Measurements from ENCODE around the gene DEGS2.
"Not testable (repeated sequence)": the region's sequence is repeated elsewhere in the genome, so short reads cannot be mapped to it uniquely, and the experiment has no call there.

DEGS2 gene

DNA sequence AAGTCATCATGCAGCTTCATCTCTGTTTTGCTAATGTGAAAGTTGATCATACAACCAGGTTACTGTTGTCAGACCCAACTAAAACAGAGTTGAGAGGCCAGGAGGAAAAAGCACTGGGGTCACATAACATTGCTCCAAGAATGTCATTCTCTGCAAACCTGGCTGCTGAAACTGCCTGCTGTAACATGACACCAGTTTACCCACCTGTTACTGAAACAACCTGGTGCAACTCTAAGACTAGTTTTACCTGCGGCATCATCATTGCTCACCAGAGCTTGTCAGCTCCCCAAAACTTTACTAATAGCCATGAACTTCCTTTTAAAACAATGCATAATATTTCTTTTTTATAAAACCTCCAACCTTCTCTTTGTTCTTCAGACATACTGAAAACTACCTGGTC, 30.7 kb upstream of the DEGS2 start:
- DNase-seq (ENCODE audit: low read depth), result no peak
- H3K4me3 ChIP-seq (ENCODE audit: low read depth, low read length), result no peak overlapping the region
- TF ChIP-seq, protein P1, sequence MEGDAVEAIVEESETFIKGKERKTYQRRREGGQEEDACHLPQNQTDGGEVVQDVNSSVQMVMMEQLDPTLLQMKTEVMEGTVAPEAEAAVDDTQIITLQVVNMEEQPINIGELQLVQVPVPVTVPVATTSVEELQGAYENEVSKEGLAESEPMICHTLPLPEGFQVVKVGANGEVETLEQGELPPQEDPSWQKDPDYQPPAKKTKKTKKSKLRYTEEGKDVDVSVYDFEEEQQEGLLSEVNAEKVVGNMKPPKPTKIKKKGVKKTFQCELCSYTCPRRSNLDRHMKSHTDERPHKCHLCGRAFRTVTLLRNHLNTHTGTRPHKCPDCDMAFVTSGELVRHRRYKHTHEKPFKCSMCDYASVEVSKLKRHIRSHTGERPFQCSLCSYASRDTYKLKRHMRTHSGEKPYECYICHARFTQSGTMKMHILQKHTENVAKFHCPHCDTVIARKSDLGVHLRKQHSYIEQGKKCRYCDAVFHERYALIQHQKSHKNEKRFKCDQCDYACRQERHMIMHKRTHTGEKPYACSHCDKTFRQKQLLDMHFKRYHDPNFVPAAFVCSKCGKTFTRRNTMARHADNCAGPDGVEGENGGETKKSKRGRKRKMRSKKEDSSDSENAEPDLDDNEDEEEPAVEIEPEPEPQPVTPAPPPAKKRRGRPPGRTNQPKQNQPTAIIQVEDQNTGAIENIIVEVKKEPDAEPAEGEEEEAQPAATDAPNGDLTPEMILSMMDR (IDR thresholded peaks at IDR 0.05; ENCODE audit: control insufficient read depth, extremely low read depth, insufficient read depth), result no peak

DNA sequence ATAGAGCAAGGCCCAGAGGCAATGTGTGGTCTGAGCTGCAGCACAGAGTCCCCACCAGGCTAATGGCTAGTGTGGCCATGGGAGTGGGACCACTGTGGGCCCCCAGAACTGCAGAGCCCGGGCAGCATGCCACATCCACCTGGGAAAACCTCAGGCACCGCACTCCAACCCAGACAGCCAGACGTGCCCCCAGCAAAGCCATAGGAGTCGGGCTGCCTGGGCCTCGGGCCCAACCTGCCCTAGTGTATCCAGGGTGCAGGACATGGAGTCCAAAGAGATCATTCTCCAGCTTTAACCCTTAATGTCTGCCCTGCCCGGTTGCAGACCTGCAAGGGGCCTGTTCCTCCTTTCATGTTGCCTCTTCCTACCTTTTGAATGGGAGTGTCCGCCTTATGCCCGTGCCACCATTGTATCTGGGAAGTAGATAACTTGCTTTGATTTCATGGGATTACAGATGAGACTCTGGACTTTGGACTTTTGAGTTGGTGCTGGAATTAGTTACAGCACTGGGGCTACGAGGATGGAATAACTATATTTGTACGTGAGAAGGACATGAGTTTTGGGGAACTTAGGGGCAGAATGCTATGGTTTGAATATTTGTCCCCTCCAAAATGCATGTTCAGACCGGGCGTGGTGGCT, 29.1 kb upstream of the DEGS2 start:
- TF ChIP-seq, protein P1 (IDR thresholded peaks at IDR 0.05; ENCODE audit: control insufficient read depth, extremely low read depth, insufficient read depth), result no peak
- H3K4me3 ChIP-seq (ENCODE audit: low read depth, low read length), result no peak overlapping the region
- DNase-seq (ENCODE audit: low read depth), result no peak

DNA sequence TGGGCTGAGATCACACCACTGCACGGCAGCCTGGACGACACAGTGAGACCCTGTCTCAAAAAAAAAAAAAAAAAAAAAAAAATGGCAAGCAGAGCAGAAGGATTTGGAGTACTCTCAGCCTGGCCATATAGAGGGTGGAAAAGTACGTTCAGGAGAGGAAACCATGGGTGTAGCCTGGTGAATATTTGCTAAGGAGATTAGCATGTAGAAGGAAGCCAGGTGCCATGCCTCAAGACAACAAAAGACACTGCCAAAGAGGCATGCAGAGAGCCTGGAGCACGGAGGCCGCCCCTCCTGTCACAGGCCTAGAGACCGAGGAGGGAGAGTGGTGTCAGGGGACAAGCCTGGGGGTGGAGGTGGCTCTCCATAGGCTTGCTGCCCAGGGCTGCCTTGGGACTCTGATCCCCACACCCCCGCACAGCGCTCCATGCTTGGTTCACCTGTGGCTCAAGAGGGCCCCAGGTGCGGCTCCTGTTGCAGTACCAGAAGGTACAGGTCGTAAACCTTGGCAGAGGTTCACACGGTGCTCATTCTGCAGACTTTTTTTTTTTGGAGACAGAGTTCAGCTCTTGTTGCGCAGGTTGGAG, 27.9 kb upstream of the DEGS2 start:
- TF ChIP-seq, protein P1 (IDR thresholded peaks at IDR 0.05; ENCODE audit: control insufficient read depth, extremely low read depth, insufficient read depth), result no peak
- H3K4me3 ChIP-seq (ENCODE audit: low read depth, low read length), result no peak overlapping the region
- no peak for DNase-seq (ENCODE audit: low read depth)

DNA sequence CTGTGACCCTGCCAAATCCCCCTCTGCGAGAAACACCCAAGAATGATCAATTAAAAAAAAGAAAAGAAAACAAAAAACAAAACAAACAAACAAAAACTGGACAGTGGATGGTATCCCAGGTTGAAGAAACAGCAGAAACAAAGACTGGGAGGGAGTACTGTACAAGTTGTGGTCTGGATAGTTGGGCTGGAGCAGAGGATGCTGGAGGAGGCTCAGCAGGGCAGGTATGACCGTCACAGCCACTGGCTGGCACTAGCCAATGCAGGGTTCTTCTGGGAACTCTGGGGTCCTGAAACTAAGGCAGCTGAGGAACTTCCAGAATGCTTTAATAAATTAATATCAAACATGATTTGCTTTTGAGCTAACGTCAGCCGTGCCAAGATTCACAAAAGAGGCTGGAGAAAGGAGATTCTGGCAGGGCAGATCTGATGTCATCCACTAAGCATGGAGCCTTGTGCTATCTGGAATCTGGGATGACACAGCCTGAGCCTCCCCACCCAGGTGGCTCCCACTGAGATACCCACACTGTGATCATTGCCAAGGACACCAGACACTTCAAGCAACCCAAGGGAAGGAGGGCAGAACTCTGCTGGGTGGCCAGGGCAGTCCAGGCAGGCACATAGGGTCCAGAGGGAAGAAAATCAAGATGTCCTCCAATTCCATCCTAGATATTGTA, 22.6 kb upstream of the DEGS2 start:
- DNase-seq (ENCODE audit: low read depth); H3K4me3 ChIP-seq (ENCODE audit: low read depth, low read length): not testable (repeated sequence)

DNA sequence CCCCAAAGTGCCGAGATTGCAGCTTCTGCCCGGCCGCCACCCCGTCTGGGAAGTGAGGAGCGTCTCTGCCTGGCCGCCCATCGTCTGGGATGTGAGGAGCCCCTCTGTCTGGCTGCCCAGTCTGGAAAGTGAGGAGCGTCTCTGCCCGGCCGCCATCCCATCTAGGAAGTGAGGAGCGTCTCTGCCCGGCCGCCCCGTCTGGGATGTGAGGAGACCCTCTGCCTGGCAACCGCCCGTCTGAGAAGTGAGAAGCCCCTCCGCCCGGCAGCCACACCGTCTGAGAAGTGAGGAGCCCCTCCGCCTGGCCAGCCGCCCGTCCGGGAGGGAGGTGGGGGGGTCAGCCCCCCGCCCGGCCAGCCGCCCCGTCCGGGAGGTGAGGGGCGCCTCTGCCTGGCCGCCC, 21.2 kb upstream of the DEGS2 start:
- DNase-seq (ENCODE audit: low read depth); H3K4me3 ChIP-seq (ENCODE audit: low read depth, low read length): not testable (repeated sequence)

DNA sequence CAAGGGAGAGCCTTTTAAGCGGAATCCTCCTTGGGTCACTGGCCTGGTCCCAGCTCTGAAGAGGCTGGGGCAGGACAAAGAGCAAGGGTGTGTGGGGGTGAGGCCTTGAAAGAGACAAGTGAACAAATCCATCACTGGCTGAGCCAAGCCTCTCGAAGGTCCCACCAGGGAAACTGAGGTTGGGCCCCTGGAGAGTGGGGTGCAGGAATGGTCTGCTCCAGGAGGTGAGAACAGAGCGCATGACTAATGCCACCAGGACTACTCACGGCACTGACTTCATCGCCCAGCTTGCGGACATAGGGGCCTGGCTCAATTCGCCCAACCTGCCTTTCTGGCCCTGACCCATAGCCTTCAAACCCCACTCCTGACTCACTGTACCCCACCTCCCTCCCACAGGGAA, 19.2 kb upstream of the DEGS2 start:
- no peak overlapping the region for H3K4me3 ChIP-seq (ENCODE audit: low read depth, low read length)
- no peak for DNase-seq (ENCODE audit: low read depth)

DNA sequence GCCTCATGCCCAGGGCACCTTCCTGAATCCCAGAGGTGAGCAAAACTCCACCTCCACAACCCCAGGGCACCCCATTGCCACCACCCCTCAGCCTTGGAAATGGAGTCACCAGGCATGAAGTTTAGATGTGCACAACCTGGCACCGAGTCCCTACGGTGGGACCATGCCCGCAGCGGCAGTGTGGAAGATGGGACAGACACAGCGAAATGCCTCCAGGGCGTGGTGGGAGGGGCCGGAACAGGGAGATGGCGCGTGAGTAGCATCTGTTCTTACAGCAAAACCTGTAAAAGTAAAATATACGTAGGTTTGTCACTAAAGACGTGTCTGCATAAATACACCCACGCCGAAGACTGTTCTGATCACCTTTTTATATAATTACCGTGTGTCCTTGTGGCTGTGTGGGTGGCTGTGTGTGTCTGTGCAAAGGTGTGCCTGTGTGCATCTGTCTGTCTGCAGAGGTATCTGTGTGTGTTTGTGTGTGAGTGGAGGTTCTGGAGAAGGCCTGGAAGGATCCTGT, 17.4 kb upstream of the DEGS2 start:
- TF ChIP-seq, protein P1 (IDR thresholded peaks at IDR 0.05; ENCODE audit: control insufficient read depth, extremely low read depth, insufficient read depth), result no peak
- no peak for DNase-seq (ENCODE audit: low read depth)
- H3K4me3 ChIP-seq (ENCODE audit: low read depth, low read length), result no peak overlapping the region

More for the DNA sequence above, 19.2 kb upstream of the DEGS2 start:
- TF ChIP-seq, protein P1 (IDR thresholded peaks at IDR 0.05; ENCODE audit: control insufficient read depth, extremely low read depth, insufficient read depth), result no peak

All from LNCaP clone FGC (cell line).